HCT116 (cell line): ENCODE measurements around the gene LAMC2. TPM values are rescaled to one million over a fixed set of nuclear protein-coding genes. Genes with fewer than 3 reads are reported as not detected.
"Not testable (repeated sequence)": the region's sequence is repeated elsewhere in the genome, so short reads cannot be mapped to it uniquely, and the experiment has no call there.

Source experiments
- ATAC-seq: fragments of 200-7000 bp; cut with Tn5 transposase; 2 replicates; pipeline ENCODE4 v1.9.1; 2020; ENCODE audit warnings: mild to moderate bottlenecking, moderate library complexity
- BruUV-seq: library from RNA; stranded (reverse); fragments of 400-500 nt; replicated peaks from 2 replicates; lab custom pipeline; 2021; lab: Mats Ljungman, UMichigan
- CTCF ChIA-PET: fragments of 300-600 bp; sonication (Branson Sonifier 250); formaldehyde crosslinking; loops from one replicate; lab custom pipeline; 2021; ENCODE audit warnings: antibody characterized with exemption; lab: Charles Lee
- POLR2A ChIA-PET: fragments of 300-600, 350-600 bp; sonication (Branson Sonifier 250); formaldehyde crosslinking; loops from one replicate; lab custom pipeline; 2021; ENCODE audit warnings: antibody characterized with exemption; lab: Charles Lee
- RAD21 ChIA-PET, 2 experiments: fragments of 300-600 bp; sonication (Branson Sonifier 250); formaldehyde crosslinking; loops; one replicate each; lab custom pipeline; 2023; ENCODE audit warnings: low total read pairs in 2 of 2; ENCODE audit not compliant: uncharacterized antibody in 2 of 2, unreplicated experiment in 2 of 2, low non-redundant PET in 1 of 2; lab: Charles Lee
- DNase-seq: peaks from one replicate; pipeline ENCODE4 v3.0.0-alpha.2; 2010; ENCODE audit warnings: low read depth, low spot score
- H2AFZ ChIP-seq: fragments of 200-600 bp; shearing (Covaris generic), sonication (generic); 2 replicates; pipeline ENCODE4 v1.6.1; 2017; ENCODE audit warnings: low read depth, mixed run types, mixed read lengths, antibody characterized with exemption, low read length; ENCODE audit not compliant: poor library complexity, severe bottlenecking
- H3K27ac ChIP-seq: 2 replicates; pipeline ENCODE4 v1.5.1; 2012; ENCODE audit warnings: low read depth, low read length
- H3K27me3 ChIP-seq: fragments of 200-600 bp; sonication (generic); 2 replicates; pipeline ENCODE4 v1.6.1; 2016; ENCODE audit warnings: mixed run types, low read length, mixed read lengths; ENCODE audit not compliant: insufficient read depth
- H3K36me3 ChIP-seq, 2 experiments: fragments of 200-500 bp in 1 of 2; fragments of 200-600 bp in 1 of 2; sonication (Bioruptor generic) in 1 of 2; sonication (generic) in 1 of 2; 2 replicates each; pipeline versions ENCODE4 v1.5.1 to v1.6.1; 2014 to 2016; ENCODE audit warnings: low read length in 2 of 2, inconsistent platforms in 1 of 2, mixed read lengths in 1 of 2, mixed run types in 1 of 2; ENCODE audit not compliant: insufficient read depth in 2 of 2, control insufficient read depth in 1 of 2
- H3K4me1 ChIP-seq, 2 experiments: fragments of 200-600 bp in 1 of 2; sonication (generic) in 1 of 2; 2 replicates each; pipeline versions ENCODE4 v1.5.1 to v1.6.1; 2012 to 2017; ENCODE audit warnings: low read length in 2 of 2, inconsistent platforms in 1 of 2, mild to moderate bottlenecking in 1 of 2, mixed read lengths in 1 of 2, mixed run types in 1 of 2, moderate library complexity in 1 of 2; ENCODE audit not compliant: insufficient read depth in 2 of 2, control insufficient read depth in 1 of 2
- H3K4me2 ChIP-seq: fragments of 200-600 bp; sonication (generic); 2 replicates; pipeline ENCODE4 v1.6.1; 2017; ENCODE audit warnings: mixed run types, low read length, mixed read lengths
- H3K4me3 ChIP-seq, 2 experiments: fragments of 200-600 bp in 1 of 2; sonication (generic) in 1 of 2; replicated peaks in 1 of 2; 2 replicates each; pipeline ENCODE4 v1.5.1; 2011 to 2016; ENCODE audit warnings: low read length in 2 of 2, control low read depth in 1 of 2, low read depth in 1 of 2, mild to moderate bottlenecking in 1 of 2, mixed read lengths in 1 of 2, mixed run types in 1 of 2
- H3K79me2 ChIP-seq: fragments of 200-600 bp; sonication (generic); 2 replicates; pipeline ENCODE4 v1.6.1; 2017; ENCODE audit warnings: mild to moderate bottlenecking, mixed run types, low read length, moderate library complexity, mixed read lengths; ENCODE audit not compliant: insufficient read depth
- H3K9ac ChIP-seq: fragments of 200-600 bp; sonication (generic); 2 replicates; pipeline ENCODE4 v1.6.1; 2016; ENCODE audit warnings: low read length, mixed read lengths
- H3K9me2 ChIP-seq: fragments of 200-600 bp; sonication (generic), shearing (Covaris generic); 2 replicates; pipeline ENCODE4 v1.6.1; 2017; ENCODE audit warnings: mixed run types, mild to moderate bottlenecking, moderate library complexity; ENCODE audit not compliant: insufficient read depth
- H3K9me3 ChIP-seq, 2 experiments: fragments of 200-500 bp in 1 of 2; fragments of 200-600 bp in 1 of 2; sonication (Bioruptor generic) in 1 of 2; sonication (generic) in 1 of 2; 2 replicates each; pipeline ENCODE4 v1.6.1; 2014 to 2017; ENCODE audit warnings: low read length in 2 of 2, mixed read lengths in 2 of 2, inconsistent platforms in 1 of 2, low read depth in 1 of 2, mild to moderate bottlenecking in 1 of 2, mixed run types in 1 of 2, moderate library complexity in 1 of 2; ENCODE audit not compliant: control insufficient read depth in 1 of 2, insufficient read depth in 1 of 2
- H4K20me1 ChIP-seq: fragments of 200-600 bp; sonication (generic), shearing (Covaris generic); 2 replicates; pipeline ENCODE4 v1.6.1; 2017; ENCODE audit warnings: mixed run types, mild to moderate bottlenecking, moderate library complexity; ENCODE audit not compliant: insufficient read depth
- CBX3 ChIP-seq: IDR thresholded peaks from 2 replicates; pipeline ENCODE4 v1.6.1; 2012; ENCODE audit warnings: low read depth
- CEBPB ChIP-seq: IDR thresholded peaks from 2 replicates; pipeline ENCODE4 v1.6.1; 2012; ENCODE audit warnings: low read depth
- CTCF ChIP-seq, 3 experiments: fragments of 200-600 bp in 1 of 3; sonication (generic) in 1 of 3; IDR thresholded peaks in 2 of 3; conservative IDR thresholded peaks in 1 of 3; 2 replicates each; pipeline ENCODE4 v1.5.1; 2012 to 2017; ENCODE audit warnings: low read depth in 2 of 3, low read length in 2 of 3, antibody characterized with exemption in 1 of 3, borderline replicate concordance in 1 of 3, control low read depth in 1 of 3, mild to moderate bottlenecking in 1 of 3, mixed read lengths in 1 of 3, mixed run types in 1 of 3, moderate library complexity in 1 of 3; ENCODE audit not compliant: insufficient read depth in 1 of 3
- ELF1 ChIP-seq: IDR thresholded peaks from 2 replicates; pipeline ENCODE4 v1.6.1; 2012; ENCODE audit warnings: low read depth, borderline replicate concordance
- EZH2phosphoT487 ChIP-seq: fragments of 200-600 bp; IDR thresholded peaks from 2 replicates; pipeline ENCODE4 v1.6.1; 2018; ENCODE audit warnings: antibody characterized with exemption, borderline replicate concordance
- FOSL1 ChIP-seq: IDR thresholded peaks from 2 replicates; pipeline ENCODE4 v1.6.1; 2012; ENCODE audit warnings: low read depth
- JUND ChIP-seq: IDR thresholded peaks from 2 replicates; pipeline ENCODE4 v1.6.1; 2012
- POLR2A ChIP-seq: IDR thresholded peaks from 2 replicates; pipeline ENCODE4 v1.7.0; 2011; ENCODE audit warnings: borderline replicate concordance; ENCODE audit not compliant: insufficient read depth, insufficient read length; ENCODE audit errors: extremely low read depth
- POLR2AphosphoS5 ChIP-seq: IDR thresholded peaks from 2 replicates; pipeline ENCODE4 v1.6.1; 2011; ENCODE audit warnings: mild to moderate bottlenecking, low read depth, low read length, moderate library complexity
- RAD21 ChIP-seq: IDR thresholded peaks from 2 replicates; pipeline ENCODE4 v1.6.1; 2012; ENCODE audit warnings: low read depth, mild to moderate bottlenecking
- SIN3A ChIP-seq: IDR thresholded peaks from 2 replicates; pipeline ENCODE4 v1.6.1; 2012; ENCODE audit warnings: low read depth
- SP1 ChIP-seq: IDR thresholded peaks from 2 replicates; pipeline ENCODE4 v1.6.1; 2012; ENCODE audit warnings: low read depth
- SRF ChIP-seq: IDR thresholded peaks from 2 replicates; pipeline ENCODE4 v1.6.1; 2012; ENCODE audit warnings: low read depth
- TCF7L2 ChIP-seq: IDR thresholded peaks from 2 replicates; pipeline ENCODE4 v1.7.0; 2011; ENCODE audit warnings: borderline replicate concordance, inconsistent platforms; ENCODE audit not compliant: insufficient read depth, insufficient read length; ENCODE audit errors: extremely low read depth
- YY1 ChIP-seq: IDR thresholded peaks from 2 replicates; pipeline ENCODE4 v1.6.1; 2011; ENCODE audit warnings: low read length, low read depth, moderate library complexity, mild to moderate bottlenecking; ENCODE audit not compliant: insufficient replicate concordance; ENCODE audit errors: extremely low read depth
- ZFX ChIP-seq: fragments of 450-650 bp; IDR thresholded peaks from 2 replicates; pipeline ENCODE4 v1.6.1; 2017
- intact Hi-C: fragments of 100-400 bp; cut with micrococcal nuclease; formaldehyde crosslinking; loops from 2 replicates; pipeline ENCODE4 v1.10.0; 2022
- total RNA-seq: library from RNA; stranded (reverse); gene quantifications from one replicate; pipeline ENCODE4 v1.2.1, GENCODE V29; 2021; ENCODE audit not compliant: unreplicated experiment
- TF ChIP-seq, protein P1 (sequence below): IDR thresholded peaks from 2 replicates; pipeline ENCODE4 v1.6.1; 2012

Gene LAMC2
- total RNA-seq, 1 experiment from 2014 or later, result 22.2 TPM

DNA sequence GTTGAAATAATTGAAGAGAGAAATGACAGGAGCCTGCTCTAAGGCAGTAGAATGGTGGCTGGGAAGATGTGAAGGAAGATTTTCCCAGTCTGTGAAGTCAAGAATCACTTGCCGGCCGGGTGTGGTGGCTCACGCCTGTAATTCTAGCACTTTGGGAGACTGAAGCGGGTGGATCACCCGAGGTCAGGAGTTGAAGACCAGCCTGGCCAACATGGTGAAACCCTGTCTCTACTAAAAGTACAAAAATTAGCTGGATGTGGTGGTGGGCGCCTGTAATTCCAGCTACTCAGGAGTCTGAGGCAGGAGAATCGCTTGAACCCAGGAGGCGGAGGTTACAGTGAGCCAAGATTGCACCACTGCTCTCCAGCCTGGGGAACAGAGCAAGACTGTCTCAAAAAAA lies 54.8 kb downstream of the LAMC2 start:
- H3K4me3 ChIP-seq, DNase-seq, RAD21 ChIA-PET, H3K27ac ChIP-seq, H4K20me1 ChIP-seq, H3K36me3 ChIP-seq, H2AFZ ChIP-seq, H3K4me2 ChIP-seq, CTCF ChIA-PET, ATAC-seq, H3K4me1 ChIP-seq, H3K9me3 ChIP-seq, H3K27me3 ChIP-seq, intact Hi-C loops, POLR2A ChIA-PET, H3K9ac ChIP-seq, H3K79me2 ChIP-seq, H3K9me2 ChIP-seq, BruUV-seq: not testable (repeated sequence)

GRCh38 chr1:183241471-183241870 lies 55.4 kb downstream of the LAMC2 start:
- no peaks in the 10 kb centered on the region for H3K36me3 ChIP-seq
- ChIA-PET RAD21 (no interaction called here), CTCF (no interaction called here), POLR2A (no interaction called here)
- ATAC-seq (no peak), DNase-seq (no peak)
- H4K20me1 ChIP-seq, result no peaks in the 10 kb centered on the region
- no peaks in the 10 kb centered on the region for H3K27me3 ChIP-seq
- H3K9ac ChIP-seq, result no peak overlapping the region
- no peak overlapping the region for H3K4me2 ChIP-seq
- no TSS peak for BruUV-seq
- no peaks in the 10 kb centered on the region for H3K79me2 ChIP-seq
- H3K27ac ChIP-seq, result no peak overlapping the region
- H3K4me1 ChIP-seq, result peaks cover 0 to under 1% of the 10 kb centered on the region in 2 experiments; a peak in 1 of 4 replicates
- H2AFZ ChIP-seq, result no peak overlapping the region
- H3K9me3 ChIP-seq, result no peaks in the 10 kb centered on the region
- no peaks in the 10 kb centered on the region for H3K9me2 ChIP-seq
- TF ChIP-seq, protein P1, sequence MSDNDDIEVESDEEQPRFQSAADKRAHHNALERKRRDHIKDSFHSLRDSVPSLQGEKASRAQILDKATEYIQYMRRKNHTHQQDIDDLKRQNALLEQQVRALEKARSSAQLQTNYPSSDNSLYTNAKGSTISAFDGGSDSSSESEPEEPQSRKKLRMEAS, result no peak
- TF ChIP-seq EZH2phosphoT487, result no peak
- no peak for TF ChIP-seq ELF1
- no peak for TF ChIP-seq SRF
- no peak for TF ChIP-seq JUND
- TF ChIP-seq POLR2AphosphoS5, result no peak
- TF ChIP-seq CEBPB, result no peak
- TF ChIP-seq CTCF (IDR thresholded peaks at IDR 0.05 in 2 of 3, conservative IDR thresholded peaks at IDR 0.05 in 1 of 3; ENCODE audit: borderline replicate concordance in 1 of 3, insufficient read depth in 1 of 3, low read depth in 2 of 3, low read length in 2 of 3), result no peak
- TF ChIP-seq RAD21, result no peak
- TF ChIP-seq FOSL1, result no peak
- TF ChIP-seq CBX3, result no peak
- TF ChIP-seq POLR2A, result no peak
- TF ChIP-seq TCF7L2, result no peak
- TF ChIP-seq SP1, result no peak
- TF ChIP-seq YY1, result no peak
- TF ChIP-seq ZFX, result no peak
- TF ChIP-seq SIN3A, result no peak
- H3K4me3 ChIP-seq, result no peak overlapping the region
- intact Hi-C loops, result no loop called here
